HG03196 (cell line): ENCODE measurements around the gene DSC2.

Source experiments
- ATAC-seq: cut with Tn5 transposase; IDR thresholded peaks from one replicate; pipeline ENCODE4 v1.9.1; 2021; ENCODE audit not compliant: unreplicated experiment

Gene DSC2

GRCh38 chr18:31099450-31100230 lies 2.6 kb downstream of the DSC2 start:
- ATAC-seq: no peak

- no peak for ATAC-seq
Measured at GRCh38 chr18:31098878-31099277, 3.3 kb downstream of the DSC2 start.

- ATAC-seq: no peak
Measured at GRCh38 chr18:31097666-31098065, 4.6 kb downstream of the DSC2 start.

GRCh38 chr18:31093880-31094279 lies 8.3 kb downstream of the DSC2 start:
- no peak for ATAC-seq

GRCh38 chr18:31093294-31093693 lies 8.9 kb downstream of the DSC2 start:
- ATAC-seq: no peak

GRCh38 chr18:31091350-31091749 lies 10.9 kb downstream of the DSC2 start:
- no peak for ATAC-seq

GRCh38 chr18:31088532-31088931 lies 13.7 kb downstream of the DSC2 start:
- ATAC-seq: no peak

- no peak for ATAC-seq
Measured at GRCh38 chr18:31079973-31080372, 22.2 kb downstream of the DSC2 start.

- ATAC-seq: no peak
Measured at GRCh38 chr18:31077878-31078277, 24.3 kb downstream of the DSC2 start.

GRCh38 chr18:31072175-31072574 lies 30.0 kb downstream of the DSC2 start:
- no peak for ATAC-seq

GRCh38 chr18:31070206-31070605 lies 32.0 kb downstream of the DSC2 start:
- ATAC-seq: no peak

- no peak for ATAC-seq
Measured at GRCh38 chr18:31066266-31066665, 36.0 kb downstream of the DSC2 start.

- no peak for ATAC-seq
Measured at GRCh38 chr18:31065036-31065773, 37.0 kb downstream of the DSC2 start.

- ATAC-seq: no peak
Measured at GRCh38 chr18:31064130-31064529, 38.1 kb downstream of the DSC2 start.

GRCh38 chr18:31061945-31062344 lies 40.3 kb downstream of the DSC2 start:
- no peak for ATAC-seq

- no peak for ATAC-seq
Measured at GRCh38 chr18:31058897-31059296, 43.3 kb downstream of the DSC2 start.

GRCh38 chr18:31057917-31058316 lies 44.3 kb downstream of the DSC2 start:
- no peak for ATAC-seq

- no peak for ATAC-seq
Measured at GRCh38 chr18:31057051-31057450, 45.2 kb downstream of the DSC2 start.

- no peak for ATAC-seq
Measured at GRCh38 chr18:31056296-31056695, 45.9 kb downstream of the DSC2 start.

- ATAC-seq: no peak
Measured at GRCh38 chr18:31050635-31051034, 51.6 kb downstream of the DSC2 start.

- no peak for ATAC-seq
Measured at GRCh38 chr18:31049189-31049588, 53.0 kb downstream of the DSC2 start.

- no peak for ATAC-seq
Measured at GRCh38 chr18:31048216-31048615, 54.0 kb downstream of the DSC2 start.
